GM18873 (cell line): ENCODE results near the gene TMUB1.

Experiments
- ATAC-seq: cut with Tn5 transposase; IDR thresholded peaks from one replicate; pipeline ENCODE4 v1.9.1; 2021; ENCODE audit warnings: mild to moderate bottlenecking, moderate library complexity, moderate number of reproducible peaks; ENCODE audit not compliant: unreplicated experiment, low FRiP score

TMUB1 gene

DNA sequence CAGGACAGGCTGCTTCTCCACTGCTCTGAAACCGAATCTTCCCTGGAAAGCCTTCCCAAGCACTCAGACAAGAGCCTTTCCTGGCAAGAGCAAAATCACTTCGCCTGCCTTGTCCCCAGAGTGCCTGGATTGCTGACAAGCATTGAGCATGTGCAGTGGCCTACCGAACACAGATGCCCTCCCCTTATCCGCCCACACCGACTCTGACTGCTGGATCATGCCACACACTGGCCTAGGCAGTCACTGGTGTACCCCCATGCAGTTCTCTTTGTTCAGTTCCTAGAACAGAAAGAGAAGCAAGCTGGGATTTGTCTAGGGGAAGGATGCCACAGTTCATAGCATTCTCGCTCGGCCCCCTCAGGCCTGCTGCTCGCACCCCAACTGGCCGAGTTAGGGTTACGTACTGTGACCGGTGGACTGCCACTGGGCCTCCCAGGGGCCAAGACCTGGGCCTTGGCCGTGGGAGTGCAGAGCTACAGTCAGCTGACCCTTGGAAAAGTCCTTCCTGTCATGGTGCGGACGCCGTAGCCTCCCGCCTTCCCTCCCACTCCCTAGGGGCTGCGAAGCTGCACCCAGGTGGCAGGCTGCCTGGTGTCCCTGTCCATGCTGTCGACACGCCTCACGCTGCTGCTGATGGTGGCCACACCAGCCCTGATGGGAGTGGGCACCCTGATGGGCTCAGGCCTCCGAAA is 48.1 kb downstream of the TMUB1 start:
- ATAC-seq: no peak

DNA sequence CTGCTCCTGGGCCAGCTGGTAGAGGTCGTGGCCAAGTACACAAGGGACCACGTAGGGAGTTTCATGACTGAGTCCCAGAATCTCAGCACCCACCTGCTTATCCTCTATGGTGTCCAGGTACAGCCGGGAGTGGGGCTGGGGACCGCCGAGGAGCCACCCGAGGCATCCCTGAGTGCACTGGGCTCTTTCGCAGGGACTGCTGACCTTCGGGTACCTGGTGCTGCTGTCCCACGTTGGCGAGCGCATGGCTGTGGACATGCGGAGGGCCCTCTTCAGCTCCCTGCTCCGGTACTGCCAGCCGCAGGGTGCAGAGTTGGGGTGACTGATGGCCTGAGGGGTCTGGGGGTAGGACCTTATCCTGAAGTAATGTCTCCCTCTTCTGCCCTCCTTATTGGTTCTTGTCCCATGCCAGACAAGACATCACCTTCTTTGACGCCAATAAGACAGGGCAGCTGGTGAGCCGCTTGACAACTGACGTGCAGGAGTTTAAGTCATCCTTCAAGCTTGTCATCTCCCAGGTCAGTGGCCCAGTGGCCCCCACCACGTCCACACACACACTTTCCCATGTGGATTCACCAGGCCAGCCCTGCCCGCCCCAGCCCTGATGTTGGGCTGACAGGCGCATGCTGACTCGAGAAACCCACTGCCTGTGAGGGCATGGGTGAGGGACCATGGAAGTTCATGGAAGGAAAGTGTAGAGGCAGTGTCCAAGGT is 48.8 kb downstream of the TMUB1 start:
- no peak for ATAC-seq

GRCh38 chr7:151033864-151034249 is 49.4 kb downstream of the TMUB1 start:
- ATAC-seq: no peak

DNA sequence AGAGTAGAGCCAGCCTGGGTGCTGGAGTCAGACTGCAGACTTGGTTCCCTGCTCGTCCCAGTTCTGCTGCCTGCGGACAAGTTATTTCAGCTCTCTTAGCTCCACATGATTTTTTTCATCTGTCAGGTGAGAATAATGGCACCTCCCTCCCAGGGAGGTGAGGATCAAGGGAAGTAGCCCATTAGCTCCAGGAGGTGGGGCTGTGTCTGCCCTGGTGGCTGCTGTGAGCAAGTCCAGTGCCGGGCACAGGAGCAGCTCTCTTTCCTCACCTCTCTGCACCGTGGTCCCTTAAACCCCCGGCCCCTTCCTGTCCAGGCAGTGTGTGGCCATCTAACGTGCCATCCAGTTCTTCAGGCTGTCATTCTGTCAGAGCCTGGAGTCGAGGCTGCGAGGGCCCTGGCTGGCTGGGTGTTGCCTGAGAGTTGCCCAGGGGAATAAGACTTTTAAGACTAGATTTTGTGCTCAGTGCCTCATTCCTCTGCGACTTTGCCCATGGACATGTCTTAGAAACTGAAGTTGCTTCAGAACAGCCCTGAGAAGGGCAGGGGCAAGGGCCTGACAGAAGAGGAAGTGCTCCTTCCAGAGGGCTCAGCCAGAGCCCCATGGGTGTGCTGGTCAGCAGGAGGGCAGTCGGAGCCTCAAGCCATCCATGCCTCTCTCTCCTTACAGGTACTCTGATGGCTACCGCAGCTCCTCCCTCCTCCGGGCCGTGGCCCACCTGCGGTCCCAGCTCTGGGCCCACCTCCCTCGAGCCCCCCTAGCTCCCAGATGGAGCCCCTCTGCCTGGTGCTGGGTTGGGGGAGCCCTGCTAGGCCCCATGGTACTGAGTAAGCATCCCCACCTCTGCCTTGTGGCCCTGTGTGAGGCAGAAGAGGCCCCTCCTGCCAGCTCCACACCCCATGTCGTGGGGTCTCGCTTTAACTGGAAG is 50.1 kb downstream of the TMUB1 start:
- no peak for ATAC-seq
